Rectal smooth muscle tissue (tissue), 1 donor: ENCODE results near the gene PTPRM.

ENCODE experiments used
- H3K27ac ChIP-seq: one replicate; pipeline ENCODE4 v1.7.0; 2013; ENCODE audit warnings: low read depth, low read length, inconsistent platforms
- H3K27me3 ChIP-seq: one replicate; pipeline ENCODE4 v1.7.0; 2013; ENCODE audit warnings: low read length; ENCODE audit not compliant: control insufficient read depth, insufficient read depth
- H3K36me3 ChIP-seq: one replicate; pipeline ENCODE4 v1.7.0; 2013; ENCODE audit warnings: low read length; ENCODE audit not compliant: control insufficient read depth, insufficient read depth
- H3K4me1 ChIP-seq: one replicate; pipeline ENCODE4 v1.7.0; 2013; ENCODE audit warnings: low read length; ENCODE audit not compliant: control insufficient read depth, insufficient read depth
- H3K4me3 ChIP-seq: one replicate; pipeline ENCODE4 v1.7.0; 2013; ENCODE audit warnings: low read length
- H3K9ac ChIP-seq: one replicate; pipeline ENCODE4 v1.7.0; 2013; ENCODE audit warnings: low read length

The PTPRM gene

DNA sequence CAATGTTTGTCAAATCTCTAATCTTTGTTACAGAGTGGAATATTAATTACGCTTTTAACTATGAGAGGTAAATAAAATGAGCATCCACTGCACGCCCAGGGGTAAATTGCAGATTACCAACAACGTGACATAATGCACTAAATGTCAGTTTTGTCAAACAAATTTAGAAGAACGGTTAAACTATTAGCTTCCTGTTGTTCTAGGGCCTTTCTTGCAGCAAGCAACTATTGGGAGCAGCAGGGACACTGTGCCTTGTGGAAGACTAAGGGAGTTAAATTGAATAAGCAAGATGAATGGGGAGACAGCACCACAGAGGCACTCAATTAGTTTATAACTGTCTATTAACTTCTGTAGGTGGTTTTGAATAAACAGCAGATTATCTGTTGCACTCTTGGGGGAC, 651.1 kb downstream of the PTPRM start:
- H3K4me1 ChIP-seq = no peaks in the 10 kb centered on the region
- no peak overlapping the region for H3K27ac ChIP-seq
- no peaks in the 10 kb centered on the region for H3K27me3 ChIP-seq
- H3K9ac ChIP-seq = no peak overlapping the region
- no peaks in the 10 kb centered on the region for H3K36me3 ChIP-seq
- H3K4me3 ChIP-seq = no peak overlapping the region

- no peaks in the 10 kb centered on the region for H3K4me1 ChIP-seq
- no peaks in the 10 kb centered on the region for H3K27me3 ChIP-seq
- H3K36me3 ChIP-seq = no peaks in the 10 kb centered on the region
- H3K27ac ChIP-seq = no peak overlapping the region
- H3K4me3 ChIP-seq = no peak overlapping the region
- H3K9ac ChIP-seq = no peak overlapping the region
Observed at GRCh38 chr18:8221452-8221851, 654.3 kb downstream of the PTPRM start.

DNA sequence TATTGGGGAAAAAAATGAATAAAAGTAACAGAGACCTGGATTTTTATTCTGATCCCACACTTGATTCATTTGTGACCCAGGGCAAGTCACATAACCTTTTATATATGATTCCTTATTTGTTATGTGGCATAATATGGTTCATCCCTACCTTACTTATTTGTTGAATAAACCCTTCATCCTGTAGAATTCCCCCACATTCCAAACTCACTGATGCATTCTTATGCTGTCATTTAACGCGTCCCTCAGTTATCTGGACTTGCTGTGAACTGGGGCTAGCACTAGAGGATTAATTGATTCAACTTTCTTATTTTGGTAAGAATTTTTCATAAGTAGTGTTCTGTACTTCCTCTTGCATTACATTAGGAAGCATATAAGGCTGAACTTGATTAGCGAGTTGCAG, 657.5 kb downstream of the PTPRM start:
- Histone ChIP-seq H3K9ac (no peak overlapping the region), H3K27me3 (no peaks in the 10 kb centered on the region), H3K27ac (no peak overlapping the region), H3K4me1 (no peaks in the 10 kb centered on the region), H3K4me3 (no peak overlapping the region), H3K36me3 (no peaks in the 10 kb centered on the region)

DNA sequence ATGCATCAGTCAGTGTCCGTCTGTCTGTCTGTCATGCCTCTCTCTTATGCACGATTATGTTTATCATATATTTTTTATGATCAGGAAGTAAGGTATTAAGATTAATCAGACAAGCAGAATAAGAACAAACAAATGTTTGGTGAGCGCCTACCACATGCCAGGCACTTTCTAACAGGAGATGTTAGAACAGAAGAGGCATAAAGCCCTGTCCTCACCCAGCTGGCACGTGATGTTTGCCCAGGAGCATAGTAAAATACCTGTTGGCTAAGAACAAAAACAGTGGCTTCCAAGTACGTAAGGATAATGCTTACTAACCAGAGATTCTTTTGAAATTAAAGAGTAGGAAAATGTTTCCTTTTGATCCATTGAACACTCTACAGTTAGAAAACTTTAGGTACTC, 661.9 kb downstream of the PTPRM start:
- Histone ChIP-seq H3K4me1 (no peaks in the 10 kb centered on the region), H3K9ac (no peak overlapping the region), H3K27ac (no peak overlapping the region), H3K4me3 (no peak overlapping the region), H3K36me3 (no peaks in the 10 kb centered on the region), H3K27me3 (no peaks in the 10 kb centered on the region)

DNA sequence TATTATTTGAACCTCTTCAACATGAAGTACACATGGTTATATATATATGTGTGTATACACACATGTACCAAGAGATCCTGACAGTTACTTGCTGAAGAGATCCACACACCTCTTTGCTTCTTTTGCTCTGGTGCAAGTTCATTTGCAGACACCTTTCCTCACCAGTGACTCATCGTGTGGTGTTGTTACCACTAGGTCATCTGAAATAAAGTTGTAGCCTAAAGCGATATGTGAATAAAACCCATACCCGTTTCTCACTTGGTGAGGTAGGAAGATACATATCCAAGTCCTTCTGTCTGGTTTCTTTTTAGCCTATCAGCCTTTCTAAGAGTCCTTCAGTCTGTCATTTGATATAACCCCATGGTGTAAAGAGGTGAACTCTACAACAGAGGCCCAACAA, 662.7 kb downstream of the PTPRM start:
- H3K36me3 ChIP-seq = no peaks in the 10 kb centered on the region
- no peak overlapping the region for H3K27ac ChIP-seq
- no peaks in the 10 kb centered on the region for H3K4me1 ChIP-seq
- no peak overlapping the region for H3K4me3 ChIP-seq
- H3K9ac ChIP-seq = no peak overlapping the region
- no peaks in the 10 kb centered on the region for H3K27me3 ChIP-seq

GRCh38 chr18:8231316-8231715, 664.2 kb downstream of the PTPRM start:
- H3K36me3 ChIP-seq = no peaks in the 10 kb centered on the region
- H3K9ac ChIP-seq = no peak overlapping the region
- H3K27ac ChIP-seq = no peak overlapping the region
- H3K27me3 ChIP-seq = no peaks in the 10 kb centered on the region
- no peaks in the 10 kb centered on the region for H3K4me1 ChIP-seq
- no peak overlapping the region for H3K4me3 ChIP-seq

- Histone ChIP-seq H3K4me3 (no peak overlapping the region), H3K9ac (no peak overlapping the region), H3K36me3 (no peaks in the 10 kb centered on the region), H3K4me1 (no peaks in the 10 kb centered on the region), H3K27me3 (no peaks in the 10 kb centered on the region), H3K27ac (no peak overlapping the region)
Observed at GRCh38 chr18:8232791-8233190, 665.7 kb downstream of the PTPRM start.

- Histone ChIP-seq H3K4me3 (no peak overlapping the region), H3K36me3 (no peaks in the 10 kb centered on the region), H3K27ac (no peak overlapping the region), H3K4me1 (no peaks in the 10 kb centered on the region), H3K27me3 (no peaks in the 10 kb centered on the region), H3K9ac (no peak overlapping the region)
Observed at GRCh38 chr18:8235894-8236293, 668.8 kb downstream of the PTPRM start.

DNA sequence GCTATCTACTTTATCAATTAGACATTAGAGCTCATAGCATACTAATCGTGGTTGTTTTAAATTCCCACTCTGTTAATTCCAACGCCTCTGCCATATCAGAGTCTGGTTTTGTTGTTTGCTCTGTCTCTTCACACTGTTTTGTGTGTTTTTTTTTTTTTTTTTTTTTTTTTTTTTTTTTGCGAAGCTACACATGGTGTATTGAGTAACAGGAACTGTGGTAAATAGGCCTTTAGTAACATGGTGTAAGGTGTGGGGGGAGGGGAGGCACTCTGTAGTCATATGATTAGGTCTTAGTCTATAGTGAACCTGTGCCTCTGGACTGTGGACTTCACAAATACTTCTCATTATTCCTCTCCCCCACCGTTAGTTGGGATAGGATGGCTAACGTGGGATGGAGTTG, 671.4 kb downstream of the PTPRM start:
- H3K36me3 ChIP-seq = no peaks in the 10 kb centered on the region
- no peaks in the 10 kb centered on the region for H3K4me1 ChIP-seq
- no peak overlapping the region for H3K27ac ChIP-seq
- H3K27me3 ChIP-seq = no peaks in the 10 kb centered on the region
- no peak overlapping the region for H3K9ac ChIP-seq
- H3K4me3 ChIP-seq = no peak overlapping the region

- Histone ChIP-seq H3K27me3 (no peaks in the 10 kb centered on the region), H3K9ac (no peak overlapping the region), H3K36me3 (no peaks in the 10 kb centered on the region), H3K27ac (no peak overlapping the region), H3K4me3 (no peak overlapping the region), H3K4me1 (no peaks in the 10 kb centered on the region)
Observed at GRCh38 chr18:8241731-8242130, 674.6 kb downstream of the PTPRM start.

DNA sequence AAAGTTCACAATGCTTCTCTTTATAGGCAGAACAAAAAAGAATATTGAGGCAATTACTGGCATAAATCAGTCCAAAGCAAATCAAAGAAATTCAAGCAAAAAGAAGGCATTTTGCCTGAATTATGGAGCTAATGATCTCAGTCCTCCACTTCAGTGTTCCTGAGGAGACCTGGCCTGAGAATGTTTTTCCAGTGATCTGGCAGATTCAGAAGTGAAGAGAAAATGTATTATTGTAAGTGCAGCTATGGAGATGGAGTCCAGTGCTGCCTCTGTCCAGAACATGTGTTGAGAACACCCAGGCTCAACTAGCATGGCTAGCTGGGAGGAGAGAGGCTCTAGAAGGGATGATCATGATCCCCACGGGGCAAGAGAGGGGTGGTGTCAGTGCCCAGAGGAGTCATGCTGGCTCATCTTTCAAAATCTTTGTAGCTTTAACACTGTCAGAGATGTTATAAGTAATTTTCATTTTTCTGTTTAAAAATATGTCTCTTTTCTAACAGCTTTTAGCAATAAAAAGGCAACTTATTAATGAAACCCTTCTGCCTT, 675.1 kb downstream of the PTPRM start:
- no peak overlapping the region for H3K4me3 ChIP-seq
- no peak overlapping the region for H3K27ac ChIP-seq
- H3K4me1 ChIP-seq = no peaks in the 10 kb centered on the region
- H3K27me3 ChIP-seq = no peaks in the 10 kb centered on the region
- no peaks in the 10 kb centered on the region for H3K36me3 ChIP-seq
- H3K9ac ChIP-seq = no peak overlapping the region

- no peaks in the 10 kb centered on the region for H3K4me1 ChIP-seq
- H3K27me3 ChIP-seq = no peaks in the 10 kb centered on the region
- no peaks in the 10 kb centered on the region for H3K36me3 ChIP-seq
- no peak overlapping the region for H3K27ac ChIP-seq
- no peak overlapping the region for H3K4me3 ChIP-seq
- H3K9ac ChIP-seq = no peak overlapping the region
Observed at GRCh38 chr18:8247700-8248099, 680.6 kb downstream of the PTPRM start.

DNA sequence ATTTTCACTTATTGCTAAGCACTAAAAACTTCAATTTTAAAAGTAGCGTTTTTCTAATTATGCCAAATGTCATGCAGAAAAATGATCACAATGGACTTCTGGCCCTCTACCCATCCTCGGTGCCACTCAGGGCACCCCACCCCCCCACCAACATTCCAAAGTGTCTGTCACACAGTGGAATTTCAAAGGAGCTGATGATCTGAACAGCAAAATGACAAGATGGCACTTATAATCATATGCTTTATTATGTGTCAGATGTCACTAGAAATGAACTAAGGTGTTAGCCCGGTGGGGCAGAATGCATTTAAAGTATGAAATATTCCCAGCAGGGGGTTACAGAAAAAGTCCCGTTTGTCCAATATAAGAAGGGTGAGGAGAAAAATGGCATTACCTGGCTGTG, 681.5 kb downstream of the PTPRM start:
- Histone ChIP-seq H3K9ac (no peak overlapping the region), H3K27ac (no peak overlapping the region), H3K27me3 (no peaks in the 10 kb centered on the region), H3K4me3 (no peak overlapping the region), H3K36me3 (no peaks in the 10 kb centered on the region), H3K4me1 (no peaks in the 10 kb centered on the region)
